RPMI7951 (cell line): ENCODE measurements around the gene RSKR. TPM values are rescaled to one million over a fixed set of nuclear protein-coding genes. Genes with fewer than 3 reads are reported as not detected.
"Not testable (repeated sequence)": the region's sequence is repeated elsewhere in the genome, so short reads cannot be mapped to it uniquely, and the experiment has no call there.

Experiments used
- DNase-seq: peaks from one replicate; pipeline ENCODE4 v3.0.0-alpha.2; 2012; ENCODE audit warnings: low read depth
- total RNA-seq: library from RNA; depleted of rRNA; stranded (reverse); fragments of >200 nt; shearing (Covaris generic); gene quantifications from 2 replicates; pipeline ENCODE4 v1.2.3, GENCODE V29; 2014; rRNA removed

The RSKR gene
- total RNA-seq, 1 experiment from 2014 or later: 3.5 TPM

GRCh38 chr17:28578246-28579195 lies 35.5 kb downstream of the RSKR start:
- no peak for DNase-seq

GRCh38 chr17:28577466-28577824 lies 36.5 kb downstream of the RSKR start:
- no peak for DNase-seq

- peak; percentile 79 for DNase-seq
Measured at GRCh38 chr17:28576758-28577465, 37.1 kb downstream of the RSKR start, which contains the start of gene ALDOC. ALDOC (minus strand) TSS chr17:28576895; CDS start chr17:28575532, 1,363 bp downstream.

GRCh38 chr17:28576016-28576415 lies 38.0 kb downstream of the RSKR start:
- not testable (repeated sequence) for DNase-seq

GRCh38 chr17:28575126-28575795 lies 38.7 kb downstream of the RSKR start:
- DNase-seq: no peak

- DNase-seq: no peak
Measured at GRCh38 chr17:28574526-28574925, 39.5 kb downstream of the RSKR start.

- DNase-seq: no peak
Measured at GRCh38 chr17:28573966-28574480, 40.0 kb downstream of the RSKR start.

- no peak for DNase-seq
Measured at GRCh38 chr17:28573521-28573920, 40.5 kb downstream of the RSKR start.

- no peak for DNase-seq
Measured at GRCh38 chr17:28573040-28573380, 41.0 kb downstream of the RSKR start.

- DNase-seq: no peak
Measured at GRCh38 chr17:28572259-28573039, 41.5 kb downstream of the RSKR start.

- peak; percentile 90 for DNase-seq
Measured at GRCh38 chr17:28571361-28572122, 42.4 kb downstream of the RSKR start, which contains the start of gene PIGS. PIGS (minus strand) TSS chr17:28571524; CDS start chr17:28571496, 28 bp downstream.

GRCh38 chr17:28570716-28571360 lies 43.1 kb downstream of the RSKR start:
- DNase-seq: peak; percentile 21

- DNase-seq: no peak
Measured at GRCh38 chr17:28569446-28569845, 44.5 kb downstream of the RSKR start.

GRCh38 chr17:28567604-28568003 lies 46.4 kb downstream of the RSKR start:
- no peak for DNase-seq

GRCh38 chr17:28563475-28563874 lies 50.5 kb downstream of the RSKR start:
- DNase-seq: peak; percentile 39

Other genes starting within 250 kb of the RSKR start
- gene SEBOX, start 249.0 kb downstream of the RSKR start, total RNA-seq: not detected in 2 replicates
- 0.10 and 0.60 TPM in 2 replicates for gene VTN, start 243.9 kb downstream of the RSKR start, total RNA-seq
- gene SARM1, start 242.5 kb downstream of the RSKR start, total RNA-seq: 6.9 and 9.0 TPM in 2 replicates
- 1.4 and 2.1 TPM in 2 replicates for gene SLC46A1, start 208.0 kb downstream of the RSKR start, total RNA-seq
- gene SLC13A2, start 140.5 kb downstream of the RSKR start, total RNA-seq: not detected in 2 replicates
- gene FOXN1, start 107.8 kb downstream of the RSKR start, total RNA-seq: not detected in 2 replicates
- gene UNC119, start 61.6 kb downstream of the RSKR start, total RNA-seq: 21.7 and 24.7 TPM in 2 replicates
- 55.5 and 58.8 TPM in 2 replicates for gene PIGS, start 42.7 kb downstream of the RSKR start, total RNA-seq
- 64.2 and 96.5 TPM in 2 replicates for gene ALDOC, start 37.3 kb downstream of the RSKR start, total RNA-seq
- 84.1 and 90.9 TPM in 2 replicates for gene SPAG5, start 15.2 kb downstream of the RSKR start, total RNA-seq
- 58.4 and 72.6 TPM in 2 replicates for gene BLTP2, start 31.0 kb upstream of the RSKR start, total RNA-seq
- 71.9 and 76.1 TPM in 2 replicates for gene SDF2, start 47.7 kb upstream of the RSKR start, total RNA-seq
- gene SUPT6H, start 48.0 kb upstream of the RSKR start, total RNA-seq: 15.1 and 16.5 TPM in 2 replicates
- gene PROCA1, start 97.7 kb upstream of the RSKR start, total RNA-seq: 1.1 and 1.3 TPM in 2 replicates
- 176 and 202 TPM in 2 replicates for gene RAB34, start 103.7 kb upstream of the RSKR start, total RNA-seq
- 632 and 764 TPM in 2 replicates for gene RPL23A, start 105.8 kb upstream of the RSKR start, total RNA-seq
- 3.2 and 8.7 TPM in 2 replicates for gene TLCD1, start 112.0 kb upstream of the RSKR start, total RNA-seq
- gene NEK8, start 114.6 kb upstream of the RSKR start, total RNA-seq: 0.24 and 0.68 TPM in 2 replicates
- gene TRAF4, start 129.8 kb upstream of the RSKR start, total RNA-seq: 21.2 and 25.5 TPM in 2 replicates
- 2.4 and 3.4 TPM in 2 replicates for gene FAM222B, start 228.6 kb upstream of the RSKR start, total RNA-seq
- 29.8 and 29.9 TPM in 2 replicates for gene ERAL1, start 240.8 kb upstream of the RSKR start, total RNA-seq